Fibroblast of peridontal ligament (primary cell): ENCODE measurements around the gene MINDY4.
A peak's percentile ranks its signal among the peaks of the same experiment; 100 is the strongest.

Experiments
- DNase-seq: peaks from one replicate; pipeline ENCODE4 v3.0.0-alpha.2; 2010; ENCODE audit errors: extremely low read depth

The MINDY4 gene

DNA sequence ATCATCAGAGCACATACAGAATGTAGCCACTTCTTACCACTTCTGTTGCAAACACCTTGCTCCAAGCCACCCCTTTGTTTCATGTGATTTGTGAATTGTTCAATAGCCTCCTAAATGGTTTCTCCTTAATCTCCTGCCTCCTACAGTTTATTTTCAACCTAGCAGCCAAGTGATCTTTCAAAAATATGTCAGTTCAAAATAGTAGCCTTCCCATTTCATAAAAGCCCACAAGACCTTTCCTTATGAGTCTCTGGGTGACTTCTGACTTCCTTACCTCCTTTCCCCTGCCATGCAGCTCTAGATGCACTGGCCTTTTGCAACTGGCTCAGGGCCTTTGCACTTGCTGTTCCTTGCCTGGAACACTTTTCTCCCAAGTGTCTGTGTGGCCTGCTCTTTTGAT lies 4.8 kb downstream of the MINDY4 start:
- DNase-seq: no peak

DNA sequence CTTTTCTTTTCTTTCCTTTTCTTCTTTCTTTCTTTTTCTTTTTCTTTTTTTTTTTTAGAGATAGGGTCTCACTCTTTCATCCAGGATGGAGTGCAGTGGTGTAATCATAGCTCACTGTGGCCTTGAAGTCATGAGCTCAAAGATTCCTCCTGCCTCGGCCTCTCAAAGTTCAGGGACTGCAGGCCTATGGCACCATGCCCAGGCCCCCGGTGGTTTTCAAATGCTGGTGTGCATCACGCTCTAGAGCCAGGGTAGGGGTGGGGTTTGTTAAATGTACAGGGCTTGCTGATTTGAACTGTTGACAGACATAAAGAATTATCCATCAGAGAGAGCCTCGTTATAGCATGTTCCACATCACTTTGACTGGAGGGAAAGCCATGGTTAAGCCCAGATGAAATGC lies 5.8 kb downstream of the MINDY4 start:
- no peak for DNase-seq

DNA sequence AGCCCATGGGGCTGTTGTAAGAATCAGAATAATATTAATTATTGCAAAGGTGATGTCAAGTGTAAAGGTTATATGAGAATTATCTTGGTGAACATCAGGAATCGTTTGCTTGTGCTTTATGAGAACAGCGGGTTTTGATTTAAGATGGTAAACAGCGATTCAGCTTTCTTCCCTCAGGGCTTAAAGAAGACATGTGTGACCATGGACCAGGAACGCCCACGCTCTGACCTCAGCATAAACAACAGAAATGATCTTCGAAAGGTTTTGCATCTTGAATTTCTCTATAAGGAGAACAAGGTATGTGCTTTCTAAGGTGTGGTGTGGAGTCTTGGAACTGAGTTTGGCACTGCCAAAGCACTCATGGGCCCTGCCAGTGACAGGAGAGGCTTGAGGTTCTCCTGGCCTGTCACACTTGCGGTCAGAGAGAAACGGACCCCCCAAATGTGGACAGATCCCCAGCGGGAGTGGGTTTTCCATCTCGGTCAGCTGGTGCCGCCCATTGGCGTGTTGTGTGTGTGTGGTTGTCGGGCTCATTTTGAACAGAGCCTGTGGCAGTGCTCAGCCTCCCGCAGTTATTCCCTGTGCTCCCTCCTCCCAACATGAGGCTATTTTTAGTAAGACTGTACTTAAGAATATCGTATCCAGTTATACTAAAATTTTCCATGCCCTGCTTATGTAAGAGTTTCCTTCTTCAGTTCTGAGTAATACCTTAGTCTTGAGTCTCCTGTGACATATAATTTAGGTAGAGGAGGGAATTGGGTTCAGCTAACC lies 7.2 kb downstream of the MINDY4 start:
- DNase-seq: peak; percentile 92

DNA sequence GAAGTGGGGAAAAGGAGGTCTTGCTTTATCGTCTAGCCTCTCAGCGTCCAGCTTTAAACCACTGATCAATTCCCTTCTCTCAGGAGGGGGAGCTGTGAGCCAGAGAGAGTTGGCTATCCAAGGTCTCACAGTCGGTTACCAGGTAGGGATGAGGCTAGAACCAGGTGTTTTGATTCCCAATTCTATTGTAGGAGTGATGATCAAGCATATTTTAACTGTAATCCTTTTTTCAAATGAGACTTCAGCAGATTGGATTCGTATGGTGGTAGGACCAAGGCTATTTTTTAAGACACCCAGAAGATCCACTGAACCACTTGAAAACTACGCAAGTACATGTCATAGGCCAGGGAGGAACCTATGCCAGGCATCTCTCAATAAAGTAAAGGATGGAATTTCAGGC lies 8.4 kb downstream of the MINDY4 start:
- no peak for DNase-seq

DNA sequence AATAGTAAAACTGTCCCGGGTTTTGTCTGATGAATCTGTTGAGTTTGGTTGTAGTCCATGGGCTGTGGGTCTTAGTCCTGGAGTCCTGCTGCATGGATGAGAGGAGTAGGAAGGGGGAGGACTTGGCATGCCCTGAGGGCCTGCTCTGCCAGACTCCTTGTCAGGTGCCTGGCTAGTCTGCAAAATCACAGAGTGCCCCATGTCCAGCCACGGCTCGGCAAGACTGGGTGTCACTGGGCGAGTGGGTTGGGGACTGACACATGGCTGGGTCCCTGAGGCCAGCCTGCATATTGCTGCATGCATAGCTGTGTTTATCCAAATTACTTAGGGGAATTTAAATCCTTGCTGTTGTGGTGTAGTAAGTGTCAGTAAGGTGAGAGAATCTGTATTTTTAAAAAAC lies 9.7 kb downstream of the MINDY4 start:
- DNase-seq: no peak

DNA sequence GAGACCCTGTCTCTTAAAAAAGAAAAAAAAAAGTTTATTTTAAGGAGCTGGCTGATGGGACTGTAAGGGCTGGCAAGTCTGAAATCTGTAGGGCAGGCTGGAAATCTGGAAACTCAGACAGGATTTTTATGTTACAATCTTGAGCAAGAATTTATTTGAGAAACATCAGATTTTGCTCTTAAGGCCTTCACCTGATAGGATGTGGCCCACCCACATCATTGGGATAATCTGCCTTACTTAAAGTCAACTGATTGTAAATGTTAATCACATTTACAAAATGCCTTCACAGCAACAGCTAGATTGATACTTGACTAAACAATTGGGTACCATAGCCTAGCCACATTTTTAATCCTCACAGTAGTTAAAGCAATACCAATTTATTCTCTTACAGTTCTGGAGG lies 11.5 kb downstream of the MINDY4 start:
- no peak for DNase-seq

DNA sequence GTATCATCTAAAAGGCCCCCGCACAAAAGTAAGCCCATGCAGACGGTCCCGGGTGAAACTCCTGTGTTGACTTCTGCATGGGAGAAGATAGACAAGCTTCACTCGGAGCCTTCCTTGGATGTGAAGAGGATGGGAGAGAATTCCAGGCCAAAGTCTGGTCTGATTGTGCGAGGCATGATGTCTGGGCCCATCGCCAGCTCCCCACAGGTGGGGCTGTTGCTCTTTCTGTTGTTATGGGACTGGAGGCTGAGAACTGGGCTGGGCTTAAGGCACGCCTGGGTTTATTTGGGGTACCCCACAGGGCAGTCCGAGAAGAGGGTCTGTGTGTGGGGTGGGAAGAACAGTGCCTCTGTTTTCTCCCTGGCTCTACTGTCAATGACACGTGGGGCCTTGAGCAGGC lies 14.6 kb downstream of the MINDY4 start:
- no peak for DNase-seq

DNA sequence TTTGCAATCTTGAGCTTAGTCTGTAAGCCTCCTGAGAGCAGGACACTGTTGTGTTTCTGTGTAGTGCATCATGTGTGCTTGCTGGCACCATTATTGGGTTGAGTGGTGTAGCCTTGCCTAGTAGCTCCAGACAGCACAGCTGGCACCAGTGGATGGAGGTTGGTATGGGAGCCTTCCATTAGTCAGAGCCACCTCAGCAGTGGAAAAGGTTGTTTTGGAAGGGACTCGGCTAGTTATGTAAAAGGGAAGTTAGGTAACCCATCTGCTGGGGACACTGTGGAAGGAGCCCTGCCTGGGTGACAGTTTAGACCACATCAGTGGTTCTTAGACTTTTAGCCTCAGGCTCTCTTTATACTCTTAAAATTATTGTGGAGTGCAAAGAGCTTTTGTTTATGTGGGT lies 16.3 kb downstream of the MINDY4 start:
- DNase-seq: no peak

DNA sequence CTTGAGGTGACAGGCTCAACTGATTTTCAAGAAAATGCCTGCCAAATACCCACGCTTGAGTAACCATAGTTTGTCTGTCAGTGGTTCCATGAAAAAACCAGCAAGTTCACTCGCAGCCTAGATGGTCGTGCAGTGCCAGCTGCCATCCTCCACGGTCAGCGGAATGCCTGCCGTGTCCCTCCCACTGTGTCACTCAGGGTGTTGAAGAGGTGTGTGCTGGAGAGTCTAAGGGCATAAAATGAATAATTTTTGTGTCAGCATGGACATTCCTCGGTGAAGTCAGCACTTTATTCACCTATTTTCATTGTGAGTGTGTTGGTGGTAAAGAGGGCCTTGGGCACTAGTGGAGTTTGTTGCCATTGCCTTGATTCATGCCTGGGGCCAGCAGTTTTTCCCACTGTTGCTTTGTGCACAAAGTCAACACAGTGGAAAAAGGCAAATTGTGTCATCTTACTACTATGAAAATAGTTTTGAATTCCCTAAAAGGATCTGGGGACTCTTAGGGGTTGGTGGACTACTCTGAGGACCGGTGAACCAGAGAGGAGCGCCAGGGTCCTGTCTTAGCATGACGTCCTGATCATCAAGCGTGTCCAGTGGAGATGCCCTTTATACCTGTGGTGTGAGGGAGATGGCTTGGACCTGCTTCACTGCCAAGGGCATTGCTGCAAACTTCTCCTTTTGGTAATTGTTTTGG lies 17.6 kb downstream of the MINDY4 start:
- DNase-seq: no peak

DNA sequence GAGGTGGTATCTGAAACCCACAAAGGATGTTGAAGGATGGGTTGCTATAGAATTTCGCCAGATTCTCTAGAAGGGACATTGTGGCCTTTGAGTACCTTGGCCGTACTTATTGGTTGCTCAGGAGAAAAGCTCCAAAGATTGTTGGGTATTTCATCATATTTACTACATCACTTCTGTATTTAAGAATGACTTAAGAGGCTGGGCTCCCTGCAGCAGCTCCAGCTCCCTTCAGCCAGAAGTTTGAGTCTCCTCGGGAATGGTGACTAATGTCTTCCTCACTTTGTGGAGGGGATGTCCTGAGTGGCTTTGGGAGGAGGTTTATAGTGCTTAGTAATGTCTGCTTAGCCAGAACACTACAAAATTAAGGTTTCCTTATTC lies 18.1 kb downstream of the MINDY4 start:
- DNase-seq: peak; percentile 86

DNA sequence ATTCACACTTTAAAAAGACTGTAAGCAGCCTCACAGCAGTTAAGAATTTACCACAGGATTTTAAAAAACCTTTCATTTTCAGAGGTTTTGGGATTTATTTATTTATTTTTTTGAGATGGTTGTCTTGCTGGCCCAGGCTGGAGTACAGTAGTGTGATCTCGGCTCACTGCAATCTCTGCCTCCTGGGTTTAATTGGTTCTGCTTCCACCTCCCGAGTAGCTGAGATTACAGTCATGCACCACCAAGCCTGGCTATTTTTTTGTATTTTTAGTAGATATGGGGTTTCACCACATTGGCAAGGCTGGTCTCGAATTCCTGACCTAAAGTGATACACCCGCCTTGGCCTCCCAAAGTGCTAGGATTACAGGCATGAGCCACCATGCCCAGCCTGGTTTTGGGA lies 19.1 kb downstream of the MINDY4 start:
- peak; percentile 53 for DNase-seq

DNA sequence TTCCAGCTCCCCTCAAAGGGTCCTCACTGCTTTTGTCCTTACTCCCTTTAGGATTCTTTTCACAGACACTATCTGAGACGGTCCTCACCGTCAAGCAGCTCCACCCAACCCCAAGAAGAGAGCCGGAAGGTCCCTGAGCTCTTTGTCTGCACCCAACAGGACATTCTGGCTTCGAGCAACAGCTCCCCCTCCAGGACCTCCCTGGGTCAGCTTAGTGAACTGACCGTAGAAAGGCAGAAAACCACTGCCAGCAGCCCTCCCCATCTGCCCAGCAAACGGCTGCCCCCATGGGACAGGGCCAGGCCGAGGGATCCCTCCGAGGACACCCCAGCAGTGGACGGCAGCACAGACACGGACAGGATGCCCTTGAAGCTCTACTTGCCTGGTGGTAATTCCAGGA lies 19.9 kb downstream of the MINDY4 start:
- DNase-seq: no peak

DNA sequence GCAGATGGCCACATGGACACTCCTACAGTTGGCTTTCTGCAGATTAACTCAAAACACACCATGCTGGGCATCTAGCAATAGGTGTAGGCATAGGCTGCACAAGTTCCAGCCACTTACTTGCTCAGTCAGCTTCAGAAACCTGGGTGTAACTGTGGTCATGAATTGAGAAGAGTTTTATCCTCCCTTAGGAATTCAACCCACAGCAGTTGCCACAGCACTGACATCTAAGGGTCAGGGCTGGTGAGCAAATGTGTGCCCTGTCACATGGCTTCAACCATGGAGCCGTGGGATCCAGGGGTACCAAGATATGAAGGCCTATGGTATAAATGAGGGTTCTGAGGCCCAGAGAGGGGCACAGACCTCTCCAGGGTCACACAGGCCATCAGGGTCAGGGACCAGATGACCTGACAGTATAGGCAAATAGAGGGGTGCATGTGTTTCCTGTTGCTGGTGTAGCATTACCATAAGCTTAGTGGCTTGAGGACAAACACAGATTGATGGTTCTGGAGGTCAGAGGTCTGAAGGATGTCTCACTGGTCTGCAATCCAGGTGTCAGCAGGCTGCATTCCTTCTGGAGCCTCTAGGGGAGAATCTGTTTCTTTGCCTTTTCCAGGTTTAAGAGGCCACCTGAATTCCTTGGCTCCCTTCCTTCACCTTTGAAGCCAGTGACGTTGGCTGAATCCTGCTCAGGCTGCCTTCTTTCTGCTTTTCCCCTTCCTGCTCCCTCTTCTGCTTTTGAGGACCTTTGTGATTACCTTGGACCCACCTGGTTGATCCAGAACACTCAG lies 24.1 kb downstream of the MINDY4 start:
- DNase-seq: no peak

DNA sequence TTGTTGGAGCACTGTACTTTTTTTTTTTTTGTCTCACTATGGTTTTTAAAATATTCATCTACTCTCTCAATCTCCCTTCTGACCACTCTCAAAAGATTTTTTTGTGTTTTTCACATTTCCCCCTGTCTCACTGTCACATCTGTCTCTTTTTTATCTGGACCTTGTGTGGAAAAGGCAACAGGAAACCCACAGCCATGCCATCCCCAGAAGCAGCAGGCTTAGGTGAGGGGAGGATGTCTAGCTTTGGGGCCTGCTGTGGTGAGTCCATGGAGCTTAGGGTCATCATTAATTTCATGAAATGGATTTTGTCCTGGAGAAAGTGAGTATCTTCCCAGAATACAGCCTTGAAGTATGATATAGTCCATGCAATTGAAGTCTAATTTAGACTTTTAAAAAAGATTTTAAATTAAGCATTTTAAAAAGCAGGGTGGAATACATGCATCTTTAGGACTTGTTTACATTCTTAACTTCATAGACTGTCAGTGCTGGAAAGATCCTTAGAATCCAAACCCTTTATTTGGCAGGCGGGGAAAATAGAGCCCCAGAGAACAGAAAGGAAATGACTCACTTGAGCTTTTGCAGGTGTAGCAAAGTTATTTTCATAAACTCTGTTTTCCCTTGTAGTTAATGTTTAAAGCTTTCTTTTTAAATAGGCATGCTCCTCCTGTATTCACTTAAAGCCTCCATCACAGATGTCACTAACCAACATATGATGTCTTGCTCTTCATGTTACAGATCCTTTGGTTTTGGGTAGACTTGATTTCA lies 25.1 kb downstream of the MINDY4 start:
- peak; percentile 69 for DNase-seq

DNA sequence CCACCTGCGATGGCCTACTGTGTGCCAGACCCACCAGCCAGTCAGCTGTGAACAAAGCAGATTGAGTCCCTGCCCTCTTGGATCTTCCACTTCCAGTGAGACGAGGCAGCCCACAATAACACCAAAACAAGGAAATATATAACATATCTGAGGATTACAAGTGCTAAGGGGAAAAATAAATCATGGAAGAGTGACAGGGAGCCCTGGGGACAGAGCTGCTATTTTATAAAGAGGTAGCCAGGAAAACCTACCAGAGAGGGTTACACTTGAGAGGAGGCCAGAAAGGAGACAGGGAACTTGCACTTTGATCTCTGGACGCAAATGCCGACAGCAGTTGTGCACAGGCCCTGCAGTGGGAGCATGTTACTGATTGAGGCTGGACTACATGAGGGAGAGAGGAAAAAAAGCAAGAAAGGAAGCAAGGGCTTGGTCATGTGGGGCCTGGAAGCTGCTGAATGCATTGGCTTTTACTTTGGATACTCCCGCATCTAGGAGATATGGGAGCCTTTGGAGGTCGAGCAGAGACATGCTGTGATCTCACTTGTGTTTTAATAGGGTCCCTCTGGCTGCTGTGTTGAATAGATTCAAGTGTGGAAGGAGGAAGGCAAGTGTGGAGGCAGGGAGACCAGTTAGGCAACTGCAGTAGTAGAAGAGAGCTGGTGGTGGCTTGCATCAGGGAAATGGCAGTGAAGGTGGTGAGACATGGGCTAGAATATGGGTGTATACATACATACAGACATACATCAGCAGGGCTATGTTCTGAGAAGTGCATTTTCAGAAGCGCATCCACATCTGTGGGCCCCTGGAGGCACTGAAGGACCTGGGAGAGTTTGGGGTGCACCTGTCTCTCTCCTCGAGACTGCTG lies 26.2 kb downstream of the MINDY4 start:
- DNase-seq: no peak

DNA sequence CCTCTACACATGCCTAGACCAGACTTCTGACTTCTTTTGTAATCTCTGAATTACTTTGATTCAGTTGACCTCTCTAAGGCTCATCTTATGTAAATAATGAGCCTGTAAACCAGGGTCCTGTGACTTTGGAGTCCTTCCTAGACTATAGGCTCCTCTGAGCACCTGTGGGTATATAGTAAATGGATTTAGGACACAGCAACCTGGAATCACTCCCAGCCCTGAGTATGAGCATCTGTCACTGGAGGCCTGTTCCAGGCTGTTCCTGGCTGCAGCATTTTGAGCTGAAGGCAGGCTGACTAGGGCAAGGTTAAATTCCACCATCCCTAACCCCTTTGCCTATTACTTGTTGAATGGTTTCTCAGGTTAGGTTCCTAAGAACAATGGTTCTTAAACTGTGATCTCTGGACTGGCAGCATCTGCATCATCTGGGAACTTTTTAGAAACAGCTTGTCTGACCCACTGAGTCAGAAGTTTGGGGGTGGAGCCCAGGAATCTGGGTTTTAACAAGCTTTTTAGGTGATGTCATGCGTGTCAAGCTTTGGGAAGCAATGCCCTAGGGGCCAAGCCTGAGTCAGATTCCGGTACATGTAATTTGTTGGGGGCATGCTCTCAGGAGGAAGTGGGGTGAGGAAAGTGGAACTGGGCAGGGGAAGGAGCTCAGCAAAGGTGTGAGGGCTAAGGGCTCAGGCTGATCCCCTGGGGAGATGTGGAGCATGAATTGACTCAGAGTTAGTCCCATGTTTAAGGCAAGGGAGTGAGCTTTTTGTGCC lies 28.2 kb downstream of the MINDY4 start:
- peak; percentile 96 for DNase-seq

DNA sequence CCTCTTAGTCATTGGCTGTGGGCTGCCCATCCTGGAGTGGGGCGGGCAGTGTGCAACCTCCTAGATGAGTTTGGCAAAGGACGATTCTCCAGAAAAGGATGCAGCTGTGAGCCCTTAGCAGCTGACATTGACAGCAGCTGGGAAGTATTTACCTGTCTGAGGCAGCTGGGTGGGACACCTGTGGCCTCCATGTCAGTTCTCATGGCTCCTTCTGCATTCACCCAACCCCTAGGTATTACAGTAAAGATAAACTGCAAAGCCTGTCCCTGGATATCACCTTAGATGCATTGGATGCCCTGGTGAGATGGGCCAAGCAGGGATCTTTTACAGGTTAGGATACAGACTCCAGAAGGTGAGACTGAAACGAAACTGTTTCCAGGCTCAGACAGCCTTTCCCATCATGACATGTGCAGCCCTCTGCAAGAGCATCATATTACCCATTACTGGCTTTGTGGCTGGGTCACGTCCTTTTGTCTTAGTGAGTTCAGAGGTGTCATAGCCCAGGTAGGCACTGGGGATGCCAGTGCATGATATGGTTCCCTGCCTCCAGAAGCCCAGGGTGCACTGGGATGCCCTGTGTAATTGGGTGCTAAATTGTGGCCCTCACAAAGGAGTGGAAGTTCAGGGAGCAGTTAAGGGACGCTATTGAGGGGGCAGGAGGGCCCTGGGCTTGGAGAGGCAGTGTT lies 28.9 kb downstream of the MINDY4 start:
- DNase-seq: no peak

DNA sequence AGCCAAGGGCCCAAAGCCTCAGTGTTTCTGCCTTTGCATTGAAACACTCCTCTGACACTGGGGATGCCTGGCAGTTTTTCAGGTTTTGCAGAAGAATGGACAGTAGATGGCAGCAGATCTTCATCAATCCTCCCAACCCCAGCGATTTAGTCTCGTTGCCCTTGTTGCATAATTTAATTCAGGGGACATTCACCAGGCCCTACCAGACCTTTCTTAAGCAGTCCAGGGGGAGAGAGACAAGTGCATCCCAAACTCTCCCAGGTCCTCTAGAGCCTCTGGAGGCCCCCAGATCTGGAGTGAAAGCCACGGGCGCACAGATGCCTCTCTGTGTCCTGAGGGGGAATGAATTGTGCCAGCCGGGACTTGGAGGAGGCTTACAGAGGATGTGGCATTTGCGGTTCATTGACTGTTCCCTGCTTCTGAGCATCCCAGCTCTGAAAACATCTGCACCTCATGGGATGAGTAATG lies 29.6 kb downstream of the MINDY4 start:
- peak; percentile 91 for DNase-seq

DNA sequence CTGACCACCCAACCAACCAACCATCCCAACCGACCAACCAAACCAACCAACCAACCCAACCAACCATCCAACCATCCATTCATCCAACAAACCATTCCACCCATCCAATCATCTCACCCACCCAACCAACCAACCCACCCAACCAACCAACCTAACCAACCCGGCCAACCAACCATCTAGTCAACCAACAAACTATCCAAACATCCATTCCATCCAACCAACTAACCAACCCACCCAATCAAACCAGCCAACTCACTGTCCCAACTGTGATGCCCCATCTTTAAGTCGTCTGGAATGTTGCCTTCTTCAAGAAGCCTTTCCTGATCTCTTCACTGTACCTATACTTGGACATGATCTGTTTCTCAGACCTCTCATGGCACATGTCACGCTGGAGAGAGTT lies 31.6 kb downstream of the MINDY4 start:
- no peak for DNase-seq
